Neural cell (in vitro differentiated cells): ENCODE measurements around the gene PRR16. TPM values are rescaled to one million over a fixed set of nuclear protein-coding genes. Genes with fewer than 3 reads are reported as not detected.

Source experiments
- H2AFZ ChIP-seq: fragments of 200-600, 300-800 bp; sonication (generic), shearing (Covaris generic); 2 replicates; pipeline ENCODE4 v1.6.0; 2014; ENCODE audit warnings: low read depth, mild to moderate bottlenecking, antibody characterized with exemption, low read length, moderate library complexity
- H3F3A ChIP-seq: fragments of 200-600 bp; shearing (Covaris generic); 2 replicates; pipeline ENCODE4 v1.6.1; 2016; ENCODE audit warnings: mild to moderate bottlenecking, moderate library complexity, mixed read lengths, antibody characterized with exemption, low read length; ENCODE audit not compliant: insufficient read depth, poor library complexity, severe bottlenecking
- H3K27ac ChIP-seq: fragments of 200-600, 300-800 bp; sonication (generic), shearing (Covaris generic); 2 replicates; pipeline ENCODE4 v1.5.1; 2014; ENCODE audit warnings: mild to moderate bottlenecking, low read length, moderate library complexity
- H3K27me3 ChIP-seq: fragments of 300-800, 200-600 bp; sonication (generic), shearing (Covaris generic); 2 replicates; pipeline ENCODE4 v1.6.0; 2014; ENCODE audit warnings: mild to moderate bottlenecking, low read depth, low read length, moderate library complexity; ENCODE audit not compliant: insufficient read depth
- H3K36me3 ChIP-seq: fragments of 300-800, 200-600 bp; sonication (generic), shearing (Covaris generic); 2 replicates; pipeline ENCODE4 v1.5.1; 2014; ENCODE audit warnings: mild to moderate bottlenecking, antibody characterized with exemption, low read length, moderate library complexity; ENCODE audit not compliant: insufficient read depth
- H3K4me2 ChIP-seq: fragments of 300-800, 200-600 bp; sonication (generic), shearing (Covaris generic); 2 replicates; pipeline ENCODE4 v1.6.0; 2014; ENCODE audit warnings: mild to moderate bottlenecking, low read length
- H3K4me3 ChIP-seq: fragments of 300-800, 200-600 bp; sonication (generic), shearing (Covaris generic); 2 replicates; pipeline ENCODE4 v1.5.1; 2014; ENCODE audit warnings: mild to moderate bottlenecking, low read length, moderate library complexity
- H3K79me2 ChIP-seq: fragments of 200-600 bp; shearing (Covaris generic); replicated peaks from 2 replicates; pipeline ENCODE4 v1.6.0; 2014; ENCODE audit warnings: mild to moderate bottlenecking, low read length, moderate library complexity; ENCODE audit not compliant: insufficient read depth
- H3K9ac ChIP-seq: fragments of 300-800, 200-600 bp; sonication (generic), shearing (Covaris generic); 2 replicates; pipeline ENCODE4 v1.6.1; 2016; ENCODE audit warnings: mild to moderate bottlenecking, low read length, mixed read lengths
- H3K9me2 ChIP-seq: fragments of 200-600 bp; shearing (Covaris generic); 2 replicates; pipeline ENCODE4 v1.6.1; 2016; ENCODE audit warnings: mild to moderate bottlenecking, low read length, mixed read lengths; ENCODE audit not compliant: insufficient read depth
- H3K9me3 ChIP-seq: fragments of 200-600, 300-800 bp; sonication (generic), shearing (Covaris generic); 2 replicates; pipeline ENCODE4 v1.6.1; 2016; ENCODE audit warnings: mild to moderate bottlenecking, mixed run types, low read length, moderate library complexity, mixed read lengths
- H4K20me1 ChIP-seq: fragments of 200-600 bp; shearing (Covaris generic); 2 replicates; pipeline ENCODE4 v1.6.1; 2016; ENCODE audit warnings: mild to moderate bottlenecking, mixed run types; ENCODE audit not compliant: insufficient read depth
- CTCF ChIP-seq: fragments of 450-650 bp; IDR thresholded peaks from 2 replicates; pipeline ENCODE4 v1.5.1; 2014; ENCODE audit warnings: antibody characterized with exemption, mild to moderate bottlenecking, moderate library complexity; ENCODE audit not compliant: poor library complexity, severe bottlenecking
- EP300 ChIP-seq: fragments of 450-650 bp; conservative IDR thresholded peaks from 2 replicates; pipeline ENCODE4 v1.6.1; 2014; ENCODE audit warnings: antibody characterized with exemption, mild to moderate bottlenecking, moderate library complexity; ENCODE audit not compliant: poor library complexity, severe bottlenecking
- EZH2 ChIP-seq: fragments of 200-600, 300-800 bp; shearing (Covaris generic), sonication (generic); IDR thresholded peaks from 2 replicates; pipeline ENCODE4 v1.6.1; 2014; ENCODE audit warnings: antibody characterized with exemption, low read length, borderline replicate concordance, mild to moderate bottlenecking; ENCODE audit not compliant: insufficient read depth, poor library complexity, severe bottlenecking
- MXI1 ChIP-seq: fragments of 450-650 bp; conservative IDR thresholded peaks from 2 replicates; pipeline ENCODE4 v1.6.1; 2014; ENCODE audit warnings: antibody characterized with exemption, mild to moderate bottlenecking; ENCODE audit not compliant: poor library complexity, severe bottlenecking
- POLR2AphosphoS5 ChIP-seq: IDR thresholded peaks from 2 replicates; pipeline ENCODE4 v1.6.1; 2012
- RAD21 ChIP-seq: fragments of 450-650 bp; conservative IDR thresholded peaks from 2 replicates; pipeline ENCODE4 v1.6.1; 2014; ENCODE audit warnings: antibody characterized with exemption, mild to moderate bottlenecking, moderate library complexity
- REST ChIP-seq: IDR thresholded peaks from 2 replicates; pipeline ENCODE4 v1.6.1; 2012; ENCODE audit warnings: borderline replicate concordance
- SMC3 ChIP-seq: fragments of 450-650 bp; conservative IDR thresholded peaks from 2 replicates; pipeline ENCODE4 v1.6.1; 2014; ENCODE audit warnings: antibody characterized with exemption, mild to moderate bottlenecking, moderate library complexity; ENCODE audit not compliant: poor library complexity
- TAF1 ChIP-seq: IDR thresholded peaks from 2 replicates; pipeline ENCODE4 v1.6.1; 2012; ENCODE audit warnings: low read depth
- polyA plus RNA-seq: library from polyadenylated mRNA; depleted of rRNA; stranded (reverse); fragments of >200 nt; gene quantifications from 2 replicates; pipeline ENCODE4 v1.2.3, GENCODE V29; 2014

PRR16 gene
- polyA plus RNA-seq, 1 donor from 2014 or later, result 1.7 TPM

GRCh38 chr5:120466341-120467006 lies 2.4 kb downstream of the PRR16 start:
- no peaks in the 10 kb centered on the region for H3K36me3 ChIP-seq
- no peaks in the 10 kb centered on the region for H3K79me2 ChIP-seq
- H2AFZ ChIP-seq, result no peak overlapping the region
- H3K4me2 ChIP-seq, result no peak overlapping the region
- no peaks in the 10 kb centered on the region for H3K9me3 ChIP-seq
- no peak overlapping the region for H3K9ac ChIP-seq
- H3K4me3 ChIP-seq, result peak overlapping the region; percentile 77
- no peaks in the 10 kb centered on the region for H3K9me2 ChIP-seq
- no peak for TF ChIP-seq RAD21
- no peak for TF ChIP-seq MXI1
- TF ChIP-seq CTCF, result no peak
- TF ChIP-seq REST, result no peak
- TF ChIP-seq EP300, result no peak
- TF ChIP-seq SMC3, result no peak
- TF ChIP-seq POLR2AphosphoS5, result no peak
- no peaks in the 10 kb centered on the region for H4K20me1 ChIP-seq
- no peaks in the 10 kb centered on the region for H3F3A ChIP-seq
- peaks cover 28% of the 10 kb centered on the region for H3K27me3 ChIP-seq
- no peak overlapping the region for H3K27ac ChIP-seq

GRCh38 chr5:120471971-120472370 lies 7.9 kb downstream of the PRR16 start:
- no peaks in the 10 kb centered on the region for H3F3A ChIP-seq
- no peak overlapping the region for H3K4me2 ChIP-seq
- H3K79me2 ChIP-seq, result no peaks in the 10 kb centered on the region
- H3K9me2 ChIP-seq, result no peaks in the 10 kb centered on the region
- no peaks in the 10 kb centered on the region for H4K20me1 ChIP-seq
- no peak for TF ChIP-seq CTCF
- no peak for TF ChIP-seq EZH2
- no peak for TF ChIP-seq MXI1
- no peak for TF ChIP-seq POLR2AphosphoS5
- TF ChIP-seq RAD21, result no peak
- TF ChIP-seq SMC3, result no peak
- no peak for TF ChIP-seq EP300
- no peak for TF ChIP-seq TAF1
- no peak for TF ChIP-seq REST
- no peaks in the 10 kb centered on the region for H3K36me3 ChIP-seq
- H3K9ac ChIP-seq, result no peak overlapping the region
- no peak overlapping the region for H2AFZ ChIP-seq
- peaks cover 1% of the 10 kb centered on the region for H3K27me3 ChIP-seq
- H3K4me3 ChIP-seq, result no peak overlapping the region
- H3K27ac ChIP-seq, result no peak overlapping the region
- no peaks in the 10 kb centered on the region for H3K9me3 ChIP-seq
